H1 (cell line): Measurements from ENCODE around the gene COL27A1.

Source experiments
- CHD2 ChIP-seq: IDR thresholded peaks from 2 replicates; pipeline ENCODE4 v1.6.1; 2012; ENCODE audit warnings: low read length, improper control_type of control experiment
- RAD21 ChIP-seq, 2 experiments: IDR thresholded peaks in 1 of 2; conservative IDR thresholded peaks in 1 of 2; 2 replicates each; pipeline ENCODE4 v1.6.1; 2011; ENCODE audit warnings: low read depth in 2 of 2, low read length in 2 of 2, improper control_type of control experiment in 1 of 2, inconsistent platforms in 1 of 2, mild to moderate bottlenecking in 1 of 2, moderate library complexity in 1 of 2

GRCh38 chr9:114139071-114139470, 16.3 kb upstream of the COL27A1 start:
- TF ChIP-seq RAD21 (IDR thresholded peaks at IDR 0.05 in 1 of 2, conservative IDR thresholded peaks at IDR 0.05 in 1 of 2; ENCODE audit: low read depth in 2 of 2, low read length in 2 of 2) = no peak
- TF ChIP-seq CHD2 = no peak
